CD4-positive, alpha-beta T cell treated with Interleukin-15 for 1 hour (primary cell): ENCODE data around the gene PJVK.

Experiments
- DNase-seq: peaks from one replicate; pipeline ENCODE4 v3.0.0-alpha.2; 2020

The PJVK gene

DNA sequence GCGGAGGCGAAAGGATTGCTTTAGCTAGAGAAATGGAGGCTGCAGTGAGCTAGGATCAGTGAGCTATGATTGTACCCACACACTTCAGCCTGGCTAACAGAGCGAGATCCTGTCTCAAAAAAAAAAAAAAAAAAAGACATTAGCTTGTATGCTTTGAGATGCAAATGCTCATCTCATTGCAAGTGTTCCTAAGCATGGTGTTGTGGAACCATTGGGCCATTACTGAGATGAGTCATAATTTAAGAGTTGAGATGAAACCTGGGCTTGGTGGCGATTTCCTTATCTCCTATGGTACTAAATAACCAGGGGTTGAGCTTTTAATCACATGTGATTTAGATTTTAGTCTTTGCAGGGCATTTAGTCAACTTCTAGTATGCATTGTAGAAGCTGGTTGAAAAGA is 31.3 kb downstream of the PJVK start:
- no peak for DNase-seq

DNA sequence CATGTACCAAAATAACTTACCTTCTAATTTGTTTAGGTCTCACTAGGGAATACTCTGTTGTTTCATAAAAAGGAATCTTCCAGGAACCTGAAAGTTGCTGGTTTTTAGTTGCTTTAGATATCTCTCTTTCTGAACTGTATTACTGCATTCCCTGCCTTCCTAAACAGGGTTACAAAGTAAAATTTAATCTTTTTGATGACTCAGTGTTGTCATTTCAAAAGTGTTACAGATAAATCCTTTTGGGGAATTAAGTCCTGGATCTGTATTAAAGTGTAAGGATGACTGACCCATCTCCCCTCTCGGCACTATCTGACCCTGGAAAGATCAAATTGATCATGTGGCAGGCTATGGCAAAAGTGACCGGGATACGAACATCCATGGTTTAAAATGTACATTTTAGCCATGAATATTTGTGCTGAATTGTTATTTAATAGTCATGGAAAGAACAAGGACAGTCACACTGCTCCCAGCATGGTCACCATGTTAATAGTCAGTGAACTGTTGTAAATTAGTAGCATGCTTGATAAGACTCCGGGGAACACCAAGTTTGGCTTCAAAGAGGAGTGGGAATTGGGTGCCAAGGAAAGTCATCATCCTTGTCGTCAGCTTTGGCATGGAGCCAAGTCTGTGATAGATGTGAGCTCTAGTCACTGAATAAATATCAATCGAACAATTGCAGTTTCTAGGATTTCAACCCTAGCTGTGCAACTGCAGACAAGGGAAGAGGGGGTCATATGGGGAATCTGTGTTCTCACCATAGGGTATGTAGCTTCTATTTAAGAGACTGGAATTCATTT is 33.3 kb downstream of the PJVK start:
- no peak for DNase-seq

DNA sequence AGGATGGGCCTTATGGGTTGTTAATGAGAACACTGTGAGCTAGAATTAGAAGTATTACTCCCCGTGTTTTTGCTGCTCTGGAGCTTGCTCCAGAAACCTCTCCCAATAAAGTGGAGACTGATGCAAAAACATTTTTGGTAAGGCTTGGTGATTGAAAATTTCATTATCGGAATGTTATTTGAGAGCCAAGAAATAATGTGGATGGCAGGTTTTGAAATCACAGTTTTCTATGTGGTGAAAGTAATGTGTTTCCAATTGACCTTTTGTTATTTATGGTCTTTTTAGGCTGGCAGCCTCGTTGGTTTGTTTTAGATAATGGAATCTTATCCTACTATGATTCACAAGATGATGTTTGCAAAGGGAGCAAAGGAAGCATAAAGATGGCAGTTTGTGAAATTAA is 34.2 kb downstream of the PJVK start:
- DNase-seq = no peak

DNA sequence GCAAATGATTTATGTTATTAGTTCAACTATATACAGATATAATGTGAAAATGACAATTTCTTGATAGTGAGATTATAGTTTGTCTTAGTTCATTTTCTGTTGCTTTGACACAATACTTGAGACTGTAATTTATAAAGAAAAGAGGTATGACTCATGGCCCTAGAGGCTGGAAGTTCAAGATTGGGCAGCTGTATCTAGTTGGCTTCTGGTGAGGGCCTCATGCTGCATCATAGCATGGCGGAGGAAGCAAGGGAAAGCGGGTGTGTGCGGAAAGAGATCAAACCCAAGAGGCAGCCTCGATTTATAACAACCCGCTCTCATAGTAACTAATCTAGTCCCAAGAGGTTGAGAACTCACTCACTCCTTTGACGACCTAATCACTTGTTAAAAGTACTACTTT is 40.4 kb downstream of the PJVK start:
- no peak for DNase-seq

DNA sequence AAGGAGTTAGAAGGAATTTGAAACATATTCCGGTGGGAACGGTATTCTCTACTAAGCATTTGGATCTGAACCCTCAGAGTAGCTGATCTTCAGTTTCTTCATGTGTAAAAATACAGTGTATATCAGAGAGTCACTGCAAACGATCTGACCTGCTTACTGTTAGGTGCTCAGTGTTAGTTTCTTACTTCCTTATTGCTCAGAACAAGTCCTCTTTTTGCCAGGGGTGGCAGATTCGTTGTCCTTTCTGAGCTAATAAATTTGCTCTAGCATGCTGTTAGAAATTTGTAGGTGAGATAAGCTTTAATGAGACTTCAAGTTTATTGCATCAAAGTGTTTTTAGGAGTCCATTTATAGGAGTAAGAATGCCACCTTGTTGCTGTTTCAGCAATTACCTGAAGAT is 44.9 kb downstream of the PJVK start:
- no peak for DNase-seq

DNA sequence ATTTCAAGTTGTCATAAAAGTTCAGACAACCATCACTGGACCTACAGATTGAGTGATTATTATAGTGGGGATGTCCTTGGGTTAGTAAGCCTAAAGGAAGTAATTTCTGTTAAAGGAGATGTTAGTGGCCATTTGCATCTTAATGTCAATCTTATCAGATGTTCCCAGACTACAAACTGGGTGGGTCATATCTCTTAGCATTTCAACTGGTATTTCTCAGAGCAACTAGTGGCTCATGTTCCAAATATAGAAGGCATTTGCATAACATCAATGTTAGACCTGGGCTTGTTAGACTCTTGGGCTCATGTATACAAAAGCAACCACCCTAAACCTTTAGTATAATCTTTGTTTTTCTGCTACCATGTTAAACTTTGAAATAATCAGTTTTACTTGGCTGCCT is 47.0 kb downstream of the PJVK start:
- no peak for DNase-seq

DNA sequence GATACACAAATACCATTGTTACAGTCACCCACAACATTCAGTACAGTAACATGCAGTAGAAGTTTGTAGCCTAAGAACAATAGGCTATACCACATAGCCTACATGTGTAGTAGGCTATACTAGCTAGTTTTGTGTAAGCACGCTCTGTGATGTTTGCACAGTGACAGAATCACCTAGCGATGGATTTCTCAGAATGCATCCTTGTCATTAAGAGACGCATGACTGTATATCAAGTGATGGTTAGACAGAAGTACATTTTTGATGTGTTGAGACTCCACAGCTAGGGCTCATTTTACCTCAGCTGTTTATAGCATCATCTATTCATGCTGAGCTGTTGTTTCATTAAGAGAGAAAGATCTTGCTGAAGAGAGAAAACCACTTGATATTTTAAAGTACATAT is 48.5 kb downstream of the PJVK start:
- no peak for DNase-seq

DNA sequence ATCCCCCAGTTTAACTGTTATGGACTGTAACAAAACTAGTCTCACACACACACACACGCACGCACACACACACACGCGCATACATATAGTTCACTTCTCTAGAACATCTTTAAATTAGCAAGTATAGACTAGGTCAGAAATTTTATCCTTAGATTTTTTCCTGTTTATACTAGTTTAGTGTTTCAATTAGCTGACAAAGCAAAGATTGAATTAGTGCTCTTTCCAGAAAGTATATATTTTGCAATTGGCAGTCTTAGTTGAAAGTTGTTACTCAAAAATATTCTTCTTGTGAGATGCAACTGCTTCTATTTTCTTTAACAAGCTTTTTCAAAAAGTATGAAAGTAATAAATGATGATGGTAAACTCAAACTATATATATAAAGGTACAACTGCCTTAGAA is 51.6 kb downstream of the PJVK start:
- no peak for DNase-seq

DNA sequence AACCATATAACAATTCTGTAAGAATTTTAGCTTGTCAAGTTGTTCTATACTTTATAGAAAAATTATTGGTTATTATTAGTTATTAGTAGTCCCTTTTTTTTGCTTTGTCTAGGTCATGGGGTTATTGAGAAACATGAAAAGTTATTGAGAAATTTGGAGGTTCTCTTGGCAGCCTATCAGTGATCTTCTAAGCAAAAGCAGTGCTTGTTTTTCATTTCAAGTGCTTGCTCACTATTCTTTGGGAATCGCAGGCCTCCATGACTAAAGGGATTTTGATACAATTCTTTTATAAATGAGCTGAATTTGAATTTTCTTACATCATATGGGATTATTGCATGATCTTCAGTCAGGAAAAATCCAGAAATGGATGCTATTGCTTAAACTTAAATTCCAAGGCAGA is 54.9 kb downstream of the PJVK start:
- DNase-seq = no peak

DNA sequence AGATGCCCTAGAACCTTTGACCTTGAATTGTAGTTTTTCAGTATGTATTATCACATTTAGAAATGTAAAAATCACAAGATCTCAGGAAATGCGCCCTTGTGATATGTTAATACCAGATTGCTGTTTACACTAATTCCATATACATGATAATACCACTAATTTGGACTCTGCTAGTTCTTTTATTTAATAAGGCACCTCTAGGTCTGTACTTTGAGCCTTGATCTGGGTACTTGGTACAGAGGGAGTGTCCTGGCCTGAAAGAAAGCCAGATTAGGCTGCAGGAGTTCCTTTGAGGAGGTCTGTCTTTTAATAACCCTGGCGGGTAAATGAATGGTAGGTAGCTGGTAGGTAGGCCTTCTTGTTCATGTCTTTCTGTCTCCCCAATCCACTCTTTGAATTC is 55.3 kb downstream of the PJVK start:
- DNase-seq = no peak

DNA sequence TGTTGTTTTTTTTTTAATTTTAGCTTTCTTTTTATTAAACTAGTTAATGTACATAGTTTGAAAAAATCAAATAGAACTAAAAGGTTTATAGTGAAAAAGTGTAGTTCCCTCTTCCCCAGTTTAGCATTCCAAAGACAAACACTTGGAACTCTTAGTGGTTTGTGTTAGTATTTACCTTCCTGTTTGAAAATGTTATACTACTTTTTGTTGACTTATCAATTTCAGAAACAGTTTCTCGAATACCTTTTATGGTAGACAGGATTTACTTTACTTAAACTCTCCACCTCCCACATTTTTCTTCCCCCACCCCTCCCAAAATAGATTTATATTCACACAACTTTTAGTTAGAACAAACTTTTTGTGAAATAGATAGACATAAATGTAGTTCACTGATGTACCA is 55.8 kb downstream of the PJVK start:
- DNase-seq = no peak

DNA sequence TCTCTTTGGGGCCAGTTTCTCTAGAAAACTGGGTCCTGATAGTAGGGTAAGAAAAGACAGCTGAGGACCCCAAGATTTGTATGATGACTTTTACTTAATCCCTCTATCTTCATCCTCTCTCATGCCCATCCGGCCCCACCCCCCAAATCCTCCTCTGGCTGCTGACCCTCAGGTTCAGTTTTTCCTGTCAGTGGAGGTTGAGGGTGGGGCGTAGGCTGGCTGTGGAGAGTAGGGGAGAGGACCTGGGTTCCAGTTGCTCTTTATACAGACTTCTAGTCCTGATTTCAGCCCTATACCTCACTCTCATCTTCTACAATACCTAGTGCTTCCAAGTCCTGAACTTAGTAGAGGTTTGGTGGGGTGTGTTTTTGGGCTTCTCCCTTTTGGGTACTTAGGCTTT is 57.5 kb downstream of the PJVK start:
- no peak for DNase-seq

DNA sequence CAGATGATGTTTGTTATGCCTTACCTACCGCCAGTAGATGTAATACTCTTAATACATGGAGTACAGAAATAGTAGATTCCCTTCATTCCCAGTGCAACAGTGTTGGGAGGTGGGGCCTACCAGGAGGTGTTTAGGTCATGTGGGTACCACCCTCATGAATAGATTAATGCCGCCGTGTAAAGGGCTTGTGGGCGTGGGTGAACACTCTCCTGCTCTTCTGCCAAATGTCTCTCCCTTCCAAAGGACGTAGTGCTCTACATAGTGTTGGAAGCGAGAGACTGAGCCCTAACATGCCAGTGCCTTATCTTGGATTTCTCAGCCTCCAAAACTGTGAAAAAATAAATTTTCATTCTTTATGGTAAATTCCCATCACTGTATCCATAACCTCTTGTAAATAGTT is 59.2 kb downstream of the PJVK start:
- DNase-seq = no peak
